A549 (cell line): ENCODE data around the gene PI4K2A.

Experiments
- E2F6 ChIP-seq: IDR thresholded peaks from 2 replicates; pipeline ENCODE4 v1.6.1; 2012; ENCODE audit warnings: low read depth, borderline replicate concordance
- USF2 ChIP-seq: fragments of 450-650 bp; IDR thresholded peaks from 2 replicates; pipeline ENCODE4 v1.6.1; 2014; ENCODE audit warnings: antibody characterized with exemption

- no peak for TF ChIP-seq E2F6
- TF ChIP-seq USF2 = no peak
Observed at GRCh38 chr10:97612386-97612785, 28.1 kb upstream of the PI4K2A start.
